Adrenal gland (tissue), 12 donors: ENCODE data around the gene DSCAML1. TPM values are rescaled to one million over a fixed set of nuclear protein-coding genes. Genes with fewer than 3 reads are reported as not detected.

Source experiments
- DNase-seq, 7 donors: peaks; one replicate each; pipeline ENCODE4 v3.0.0-alpha.2; 2019 to 2020
- H3K27ac ChIP-seq, 5 donors: fragments of 200-600 bp; sonication (generic) in 4 of 5; 1 replicate in 3 of 5; 2 replicates in 2 of 5; pipeline versions ENCODE4 v1.5.1 to v1.8.0; 2016 to 2020; ENCODE audit warnings: mild to moderate bottlenecking in 1 of 5
- H3K27me3 ChIP-seq: fragments of 200-600 bp; 2 replicates; pipeline ENCODE4 v1.8.0; 2021
- H3K36me3 ChIP-seq, 2 donors: fragments of 200-600 bp; replicated peaks in 1 of 2; 1 replicate in 1 of 2; 2 replicates in 1 of 2; pipeline versions ENCODE4 v1.5.1 to v1.8.0; 2018 to 2022
- H3K4me1 ChIP-seq, 2 donors: fragments of 200-600 bp; replicated peaks in 1 of 2; 1 replicate in 1 of 2; 2 replicates in 1 of 2; pipeline versions ENCODE4 v1.5.1 to v1.8.0; 2018 to 2021
- H3K4me3 ChIP-seq, 4 donors: fragments of 200-600 bp; sonication (generic) in 3 of 4; one replicate each; pipeline ENCODE4 v1.5.1; 2016 to 2018
- H3K9me3 ChIP-seq, 3 donors: fragments of 200-600 bp; sonication (generic) in 1 of 3; replicated peaks in 1 of 3; 1 replicate in 2 of 3; 2 replicates in 1 of 3; pipeline versions ENCODE4 v1.5.1 to v1.8.0; 2016 to 2021
- CTCF ChIP-seq, 6 experiments: fragments of 450-650 bp in 4 of 6; fragments of 200-600 bp in 2 of 6; sonication (generic) in 1 of 6; IDR thresholded peaks; 1 replicate in 5 of 6; 2 replicates in 1 of 6; pipeline versions ENCODE4 v1.5.1 to v1.8.0; 2016 to 2021; ENCODE audit warnings: antibody characterized with exemption in 6 of 6, mild to moderate bottlenecking in 2 of 6, moderate library complexity in 1 of 6
- POLR2A ChIP-seq, 2 donors: fragments of 450-650 bp; IDR thresholded peaks; one replicate each; pipeline ENCODE4 v1.6.1; 2017; ENCODE audit warnings: antibody characterized with exemption in 2 of 2, mild to moderate bottlenecking in 2 of 2, moderate library complexity in 1 of 2
- WGBS, 4 donors: extraction: QIAGEN DNeasy Blood & Tissue Kit in 2 of 4; methylation state at CpG; one replicate each; pipeline versions ENCODE4 v1.1.5 to v1.1.7; 2013 to 2017; 5-methylcytosine and 5-hydroxymethylcytosine counted together
- intact Hi-C, 2 donors: fragments of 100-400 bp; cut with DNase I; formaldehyde crosslinking; loops; one replicate each; pipeline versions ENCODE4 v1.14.1 to v1.15.0; 2022 to 2023
- polyA plus RNA-seq, 3 donors: library from polyadenylated mRNA; stranded (reverse); fragments of 200-250 nt in 2 of 3; fragments of 350-450 nt in 1 of 3; fragmentation: Illumina TruSeq in 1 of 3; extraction: RNeasy Lipid Tissue Mini Kit (QIAGEN cat#74804) in 1 of 3; gene quantifications; one replicate each; pipeline ENCODE4 v1.2.3, GENCODE V29; 2013 to 2014
- total RNA-seq, 9 donors: library from RNA; depleted of rRNA in 4 of 9; stranded (reverse); fragments of >200 nt in 4 of 9; fragments of 120-200 nt in 1 of 9; fragmentation: NEBNext Ultra II Directional in 1 of 9; extraction: Animal tissue kit (Norgen Biotek cat#: 25700) in 1 of 9; gene quantifications; one replicate each; pipeline versions ENCODE4 v1.1.0 to v1.2.4, GENCODE V29; 2013 to 2023
- donor health status: healthy with polysubstance abuse.
- donor health status: Bipolar disorder and iron deficiency.
- donor health status: DM: yes; HTN: yes; CAD: no.
- donor health status: DM: no; HTN: no; CAD: no.
- donor health status: DM: no; HTN: no; CAD: no.
- donor health status: DM: yes; HTN: yes; CAD: no.

Gene DSCAML1
- total and polyA plus RNA-seq, 12 donors, result 0.09 to 1.9 (median 0.55) TPM; not detected in 1

- no peak overlapping the region for H3K4me3 ChIP-seq
- no peaks in the 10 kb centered on the region for H3K27me3 ChIP-seq
- no peak for TF ChIP-seq POLR2A (IDR thresholded peaks at IDR 0.05)
- H3K27ac ChIP-seq, result no peak overlapping the region
- 71 to 84% (median 75%) methylated on average over 8 to 12 of the region's 12 CpGs for WGBS, 4 donors
- H3K9me3 ChIP-seq, result no peaks in the 10 kb centered on the region
- no peaks in the 10 kb centered on the region for H3K4me1 ChIP-seq
- H3K36me3 ChIP-seq, result no peaks in the 10 kb centered on the region
- DNase-seq, result no peak
- intact Hi-C loops, result no loop called here
Measured at GRCh38 chr11:117633976-117634755, 162.8 kb downstream of the DSCAML1 start.

GRCh38 chr11:117633186-117633754 lies 163.7 kb downstream of the DSCAML1 start:
- TF ChIP-seq CTCF (IDR thresholded peaks at IDR 0.05) (no peak), POLR2A (IDR thresholded peaks at IDR 0.05) (no peak)
- 87 to 93% (median 90%) methylated on average over 8 to 9 of the region's 9 CpGs for WGBS, 4 donors
- DNase-seq, result no peak
- intact Hi-C loops, result no loop called here
- Histone ChIP-seq H3K36me3 (no peaks in the 10 kb centered on the region), H3K9me3 (no peaks in the 10 kb centered on the region), H3K4me3 (no peak overlapping the region), H3K4me1 (no peaks in the 10 kb centered on the region), H3K27me3 (no peaks in the 10 kb centered on the region), H3K27ac (no peak overlapping the region)

GRCh38 chr11:117632306-117632705 lies 164.7 kb downstream of the DSCAML1 start:
- H3K4me1 ChIP-seq, result no peaks in the 10 kb centered on the region
- intact Hi-C loops, result no loop called here
- H3K27ac ChIP-seq, result no peak overlapping the region
- TF ChIP-seq CTCF (IDR thresholded peaks at IDR 0.05), result no peak
- TF ChIP-seq POLR2A (IDR thresholded peaks at IDR 0.05), result no peak
- no peak overlapping the region for H3K4me3 ChIP-seq
- DNase-seq, result no peak
- WGBS, 4 donors, result 87 to 100% (median 92%) methylated on average over 3 of the region's 3 CpGs
- H3K27me3 ChIP-seq, result no peaks in the 10 kb centered on the region
- no peaks in the 10 kb centered on the region for H3K36me3 ChIP-seq
- H3K9me3 ChIP-seq, result no peaks in the 10 kb centered on the region

GRCh38 chr11:117631336-117632140 lies 165.5 kb downstream of the DSCAML1 start:
- Histone ChIP-seq H3K27ac (no peak overlapping the region), H3K36me3 (no peaks in the 10 kb centered on the region), H3K9me3 (no peaks in the 10 kb centered on the region), H3K4me3 (no peak overlapping the region), H3K27me3 (no peaks in the 10 kb centered on the region), H3K4me1 (no peaks in the 10 kb centered on the region)
- WGBS, 4 donors, result 88 to 92% (median 90%) methylated on average over 9 to 11 of the region's 11 CpGs
- no peak for DNase-seq
- TF ChIP-seq POLR2A (IDR thresholded peaks at IDR 0.05) (no peak), CTCF (IDR thresholded peaks at IDR 0.05) (no peak)
- intact Hi-C loops, result no loop called here
